PFSK-1 (cell line): ENCODE measurements around the gene SPATS2L.

Experiments used
- POLR2AphosphoS5 ChIP-seq: IDR thresholded peaks from 2 replicates; pipeline ENCODE4 v1.6.1; 2012; ENCODE audit warnings: low read depth, mild to moderate bottlenecking, control low read depth, low read length, moderate library complexity
- SIN3A ChIP-seq: IDR thresholded peaks from 2 replicates; pipeline ENCODE4 v1.6.1; 2012; ENCODE audit warnings: mild to moderate bottlenecking, low read length, moderate library complexity, borderline replicate concordance; ENCODE audit not compliant: insufficient read depth
- TAF1 ChIP-seq: IDR thresholded peaks from 2 replicates; pipeline ENCODE4 v1.6.1; 2012; ENCODE audit warnings: low read length, control low read depth, borderline replicate concordance; ENCODE audit not compliant: insufficient read depth
- TF ChIP-seq, protein P1 (sequence below), 2 experiments: IDR thresholded peaks; 2 replicates each; pipeline versions ENCODE4 v1.6.1 to v1.8.0; 2011 to 2012; ENCODE audit warnings: low read depth in 2 of 2, low read length in 2 of 2, control low read depth in 1 of 2, inconsistent platforms in 1 of 2, mild to moderate bottlenecking in 1 of 2, moderate library complexity in 1 of 2; ENCODE audit not compliant: insufficient read depth in 1 of 2

DNA sequence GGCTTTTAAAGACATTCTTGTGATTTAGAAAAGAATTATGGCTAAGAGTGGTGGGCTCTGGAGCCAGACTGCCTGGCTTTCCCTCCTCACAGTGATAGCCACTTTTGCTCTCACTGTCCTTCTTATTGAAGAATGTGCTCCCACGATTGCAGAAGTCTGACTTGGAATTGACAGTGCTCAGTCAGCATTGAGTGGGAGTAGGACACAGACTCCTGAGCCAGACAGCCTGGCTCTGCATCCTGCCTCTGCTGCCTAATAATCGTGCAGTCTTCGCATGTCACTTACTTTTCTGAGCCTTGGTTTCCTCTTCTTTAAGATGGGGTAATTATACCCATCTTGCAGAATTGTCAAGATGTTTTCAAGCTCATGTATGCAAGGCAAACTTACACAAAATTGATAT lies 23.3 kb downstream of the SPATS2L start:
- TF ChIP-seq, protein P1, sequence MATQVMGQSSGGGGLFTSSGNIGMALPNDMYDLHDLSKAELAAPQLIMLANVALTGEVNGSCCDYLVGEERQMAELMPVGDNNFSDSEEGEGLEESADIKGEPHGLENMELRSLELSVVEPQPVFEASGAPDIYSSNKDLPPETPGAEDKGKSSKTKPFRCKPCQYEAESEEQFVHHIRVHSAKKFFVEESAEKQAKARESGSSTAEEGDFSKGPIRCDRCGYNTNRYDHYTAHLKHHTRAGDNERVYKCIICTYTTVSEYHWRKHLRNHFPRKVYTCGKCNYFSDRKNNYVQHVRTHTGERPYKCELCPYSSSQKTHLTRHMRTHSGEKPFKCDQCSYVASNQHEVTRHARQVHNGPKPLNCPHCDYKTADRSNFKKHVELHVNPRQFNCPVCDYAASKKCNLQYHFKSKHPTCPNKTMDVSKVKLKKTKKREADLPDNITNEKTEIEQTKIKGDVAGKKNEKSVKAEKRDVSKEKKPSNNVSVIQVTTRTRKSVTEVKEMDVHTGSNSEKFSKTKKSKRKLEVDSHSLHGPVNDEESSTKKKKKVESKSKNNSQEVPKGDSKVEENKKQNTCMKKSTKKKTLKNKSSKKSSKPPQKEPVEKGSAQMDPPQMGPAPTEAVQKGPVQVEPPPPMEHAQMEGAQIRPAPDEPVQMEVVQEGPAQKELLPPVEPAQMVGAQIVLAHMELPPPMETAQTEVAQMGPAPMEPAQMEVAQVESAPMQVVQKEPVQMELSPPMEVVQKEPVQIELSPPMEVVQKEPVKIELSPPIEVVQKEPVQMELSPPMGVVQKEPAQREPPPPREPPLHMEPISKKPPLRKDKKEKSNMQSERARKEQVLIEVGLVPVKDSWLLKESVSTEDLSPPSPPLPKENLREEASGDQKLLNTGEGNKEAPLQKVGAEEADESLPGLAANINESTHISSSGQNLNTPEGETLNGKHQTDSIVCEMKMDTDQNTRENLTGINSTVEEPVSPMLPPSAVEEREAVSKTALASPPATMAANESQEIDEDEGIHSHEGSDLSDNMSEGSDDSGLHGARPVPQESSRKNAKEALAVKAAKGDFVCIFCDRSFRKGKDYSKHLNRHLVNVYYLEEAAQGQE (IDR thresholded peaks at IDR 0.05; ENCODE audit: insufficient read depth in 1 of 2, low read depth in 2 of 2, low read length in 2 of 2) = no peak
- TF ChIP-seq POLR2AphosphoS5 (no peak), TAF1 (no peak), SIN3A (no peak)
